Measurements from ENCODE around the gene RTP3. TPM values are rescaled to one million over a fixed set of nuclear protein-coding genes. Genes with fewer than 3 reads are reported as not detected.
A peak's percentile ranks its signal among the peaks of the same experiment; 100 is the strongest.

The RTP3 gene
- total and polyA plus RNA-seq, 8 donors: not detected

- TF ChIP-seq POLR2A (IDR thresholded peaks at IDR 0.05) (no peak), CTCF (IDR thresholded peaks at IDR 0.05) (no peak), POLR2AphosphoS5 (IDR thresholded peaks at IDR 0.05) (no peak), EP300 (IDR thresholded peaks at IDR 0.05) (no peak)
- peak overlapping the region in 2 of 4 donors; percentile 19 to 24 for H3K4me3 ChIP-seq
- intact Hi-C loops (cut with DNase I; ENCODE audit: low total_unique reads): no loop called here
- H3K27me3 ChIP-seq: peaks cover 0 to 32% (median 8%) of the 10 kb centered on the region in 3 donors
- H3K9me3 ChIP-seq: peaks cover 0 to 7% (median 0%) of the 10 kb centered on the region in 4 donors
- 66 to 81% (median 79%) methylated on average over 8 of the region's 8 CpGs for WGBS, 5 donors
- no peaks in the 10 kb centered on the region for H3K36me3 ChIP-seq
- H3K4me1 ChIP-seq: peaks cover 13 to 39% (median 26%) of the 10 kb centered on the region in 4 donors
- peak overlapping the region in 2 of 5 donors; percentile 36 to 72 for H3K27ac ChIP-seq
- no peak for DNase-seq
Measured at GRCh38 chr3:46463868-46464241, 33.9 kb upstream of the RTP3 start.

GRCh38 chr3:46464326-46465195 is 33.2 kb upstream of the RTP3 start, which contains the start of gene LTF:
Gene LTF (minus strand): TSS chr3:46464905. CDS start chr3:46464867, 38 bp downstream.
- H3K27me3 ChIP-seq: peaks cover 0 to 32% (median 8%) of the 10 kb centered on the region in 3 donors
- peak in 1 of 3 donors; percentile 24 for TF ChIP-seq POLR2AphosphoS5 (IDR thresholded peaks at IDR 0.05)
- TF ChIP-seq POLR2A (IDR thresholded peaks at IDR 0.05): no peak
- no peaks in the 10 kb centered on the region for H3K36me3 ChIP-seq
- 26 to 47% (median 31%) methylated on average over 18 to 44 of the region's 44 CpGs for WGBS, 5 donors
- no peak for DNase-seq
- peak within 1 kb of the TSS in 3 of 4 donors; percentile 18 to 24 (median 19) for H3K4me3 ChIP-seq
- H3K4me1 ChIP-seq: peaks cover 13 to 39% (median 26%) of the 10 kb centered on the region in 4 donors
- intact Hi-C loops (cut with DNase I; ENCODE audit: low total_unique reads): no loop called here
- H3K27ac ChIP-seq: peak within 1 kb of the TSS in 3 of 5 donors; percentile 35 to 72 (median 38)
- peaks cover 0 to 7% (median 0%) of the 10 kb centered on the region in 4 donors for H3K9me3 ChIP-seq

- H3K9me3 ChIP-seq: peaks cover 0 to 7% (median 0%) of the 10 kb centered on the region in 4 donors
- peak overlapping the region in 1 of 4 donors; percentile 24 for H3K4me3 ChIP-seq
- peak overlapping the region in 1 of 5 donors; percentile 38 for H3K27ac ChIP-seq
- TF ChIP-seq POLR2AphosphoS5 (IDR thresholded peaks at IDR 0.05) (no peak), EP300 (IDR thresholded peaks at IDR 0.05) (no peak), POLR2A (IDR thresholded peaks at IDR 0.05) (no peak), CTCF (IDR thresholded peaks at IDR 0.05) (no peak)
- peaks cover 0 to 32% (median 8%) of the 10 kb centered on the region in 3 donors for H3K27me3 ChIP-seq
- WGBS, 5 donors: 54 to 71% (median 63%) methylated on average over 2 of the region's 2 CpGs
- DNase-seq: no peak
- no peaks in the 10 kb centered on the region for H3K36me3 ChIP-seq
- intact Hi-C loops (cut with DNase I; ENCODE audit: low total_unique reads): no loop called here
- H3K4me1 ChIP-seq: peaks cover 13 to 43% (median 28%) of the 10 kb centered on the region in 4 donors
Measured at GRCh38 chr3:46465196-46465520, 32.6 kb upstream of the RTP3 start.

- no peak for TF ChIP-seq EP300 (IDR thresholded peaks at IDR 0.05)
- no peak for TF ChIP-seq POLR2A (IDR thresholded peaks at IDR 0.05)
- peak in 1 of 3 donors; percentile 28 for TF ChIP-seq POLR2AphosphoS5 (IDR thresholded peaks at IDR 0.05)
- DNase-seq: peak in 1 of 2 donors; percentile 84
- intact Hi-C loops (cut with DNase I; ENCODE audit: low total_unique reads): no loop called here
Measured at GRCh38 chr3:46466273-46466672, 31.5 kb upstream of the RTP3 start.

GRCh38 chr3:46466871-46467403 is 30.8 kb upstream of the RTP3 start:
- Histone ChIP-seq H3K9me3 (no peaks in the 10 kb centered on the region), H3K4me1 (peaks cover 13 to 55% (median 29%) of the 10 kb centered on the region in 4 donors), H3K36me3 (no peaks in the 10 kb centered on the region), H3K27ac (peak overlapping the region in 2 of 5 donors; percentile 7 to 44), H3K4me3 (no peak overlapping the region), H3K27me3 (peaks cover 0 to 32% (median 8%) of the 10 kb centered on the region in 3 donors)
- DNase-seq: no peak
- WGBS, 5 donors: 67 to 88% (median 79%) methylated on average over 1 of the region's 1 CpG
- intact Hi-C loops (cut with DNase I; ENCODE audit: low total_unique reads): no loop called here
- TF ChIP-seq POLR2AphosphoS5 (IDR thresholded peaks at IDR 0.05) (no peak), POLR2A (IDR thresholded peaks at IDR 0.05) (no peak), EP300 (IDR thresholded peaks at IDR 0.05) (no peak), CTCF (IDR thresholded peaks at IDR 0.05) (no peak)

More at GRCh38 chr3:46466273-46466672, 31.5 kb upstream of the RTP3 start:
- Histone ChIP-seq H3K36me3 (no peaks in the 10 kb centered on the region), H3K4me1 (peaks cover 13 to 54% (median 29%) of the 10 kb centered on the region in 4 donors), H3K9me3 (no peaks in the 10 kb centered on the region), H3K27me3 (peaks cover 0 to 32% (median 8%) of the 10 kb centered on the region in 3 donors), H3K27ac (peak overlapping the region in 3 of 5 donors; percentile 15 to 44 (median 36)), H3K4me3 (no peak overlapping the region)

Measured in stomach (tissue), 9 donors.